ENCODE data around the gene SNRNP48.

The SNRNP48 gene

DNA sequence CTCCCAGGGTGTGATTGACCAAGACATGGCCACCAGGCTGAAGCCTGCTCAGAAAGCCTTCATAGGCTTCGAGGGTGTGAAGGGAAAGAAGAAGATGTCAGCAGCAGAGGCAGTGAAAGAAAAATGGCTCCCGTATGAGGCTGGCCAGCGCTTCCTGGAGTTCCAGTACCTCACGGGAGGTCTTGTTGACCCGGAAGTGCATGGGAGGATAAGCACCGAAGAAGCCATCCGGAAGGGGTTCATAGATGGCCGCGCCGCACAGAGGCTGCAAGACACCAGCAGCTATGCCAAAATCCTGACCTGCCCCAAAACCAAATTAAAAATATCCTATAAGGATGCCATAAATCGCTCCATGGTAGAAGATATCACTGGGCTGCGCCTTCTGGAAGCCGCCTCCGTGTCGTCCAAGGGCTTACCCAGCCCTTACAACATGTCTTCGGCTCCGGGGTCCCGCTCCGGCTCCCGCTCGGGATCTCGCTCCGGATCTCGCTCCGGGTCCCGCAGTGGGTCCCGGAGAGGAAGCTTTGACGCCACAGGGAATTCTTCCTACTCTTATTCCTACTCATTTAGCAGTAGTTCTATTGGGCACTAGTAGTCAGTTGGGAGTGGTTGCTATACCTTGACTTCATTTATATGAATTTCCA lies 4.6 kb upstream of the SNRNP48 start:
- Histone ChIP-seq H3K27me3 (ENCODE audit: control insufficient read depth, insufficient read depth, low read length) (no peaks in the 10 kb centered on the region), H3K36me3 (ENCODE audit: control insufficient read depth, insufficient read depth, low read length) (peaks cover 13% of the 10 kb centered on the region), H3K4me1 (ENCODE audit: control insufficient read depth, insufficient read depth, low read length) (peaks cover 12% of the 10 kb centered on the region)

DNA sequence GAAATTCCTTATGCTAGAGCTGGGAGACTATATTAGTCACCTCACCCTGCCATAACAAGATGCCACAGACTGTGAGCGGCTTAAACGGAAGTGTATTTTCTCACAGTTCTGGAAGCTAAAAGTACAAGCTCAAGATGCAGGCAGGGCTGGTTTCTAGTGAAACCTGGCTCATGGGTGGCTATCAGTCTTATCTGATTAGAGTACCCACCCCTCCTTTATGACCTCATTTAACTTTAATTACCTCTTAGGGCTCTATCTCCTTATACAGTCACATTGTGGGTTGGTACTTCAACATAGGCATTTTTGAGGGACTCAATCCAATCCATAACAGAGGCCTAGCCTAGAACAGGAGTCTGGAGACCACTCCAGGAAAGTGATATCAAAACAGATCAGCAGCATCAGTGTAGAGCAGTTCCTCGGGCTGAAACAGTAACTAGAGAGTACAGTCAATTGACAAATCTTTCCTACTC lies 2.3 kb upstream of the SNRNP48 start:
- Histone ChIP-seq H3K4me1 (ENCODE audit: control insufficient read depth, insufficient read depth, low read length) (peaks cover 23% of the 10 kb centered on the region), H3K4me3 (ENCODE audit: low read length) (no peak overlapping the region), H3K9ac (ENCODE audit: low read length) (no peak overlapping the region), H3K36me3 (ENCODE audit: control insufficient read depth, insufficient read depth, low read length) (peaks cover 13% of the 10 kb centered on the region), H3K27me3 (ENCODE audit: control insufficient read depth, insufficient read depth, low read length) (no peaks in the 10 kb centered on the region), H3K9me3 (ENCODE audit: control insufficient read depth, low read length) (no peaks in the 10 kb centered on the region)

More for the DNA sequence above, 4.6 kb upstream of the SNRNP48 start:
- no peak overlapping the region for H3K9ac ChIP-seq (ENCODE audit: low read length)
- no peaks in the 10 kb centered on the region for H3K9me3 ChIP-seq (ENCODE audit: control insufficient read depth, low read length)
- H3K4me3 ChIP-seq (ENCODE audit: low read length): no peak overlapping the region

DNA sequence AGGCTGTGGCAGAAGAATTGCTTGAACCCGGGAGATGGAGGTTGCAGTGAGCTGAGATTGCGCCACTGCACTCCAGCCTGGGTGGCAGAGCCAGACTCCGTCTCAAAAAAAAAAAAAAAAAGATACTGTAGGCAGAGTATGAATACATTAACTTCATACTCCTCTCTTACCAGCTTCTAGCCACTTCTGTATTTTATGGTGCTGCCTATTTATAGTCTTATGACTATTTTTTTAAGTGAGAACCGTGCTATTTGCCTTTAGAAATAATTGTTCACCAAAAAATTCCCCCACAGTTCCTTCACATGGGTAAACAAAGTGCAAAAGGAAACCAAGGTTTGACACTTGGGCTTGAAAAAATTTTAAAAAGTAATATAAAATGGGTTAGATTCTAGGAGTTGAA lies 1.5 kb upstream of the SNRNP48 start:
- Histone ChIP-seq H3K9me3 (ENCODE audit: control insufficient read depth, low read length) (no peaks in the 10 kb centered on the region), H3K36me3 (ENCODE audit: control insufficient read depth, insufficient read depth, low read length) (peaks cover 5% of the 10 kb centered on the region), H3K9ac (ENCODE audit: low read length) (no peak overlapping the region), H3K27me3 (ENCODE audit: control insufficient read depth, insufficient read depth, low read length) (no peaks in the 10 kb centered on the region), H3K4me3 (ENCODE audit: low read length) (no peak overlapping the region), H3K4me1 (ENCODE audit: control insufficient read depth, insufficient read depth, low read length) (peaks cover 25% of the 10 kb centered on the region)

DNA sequence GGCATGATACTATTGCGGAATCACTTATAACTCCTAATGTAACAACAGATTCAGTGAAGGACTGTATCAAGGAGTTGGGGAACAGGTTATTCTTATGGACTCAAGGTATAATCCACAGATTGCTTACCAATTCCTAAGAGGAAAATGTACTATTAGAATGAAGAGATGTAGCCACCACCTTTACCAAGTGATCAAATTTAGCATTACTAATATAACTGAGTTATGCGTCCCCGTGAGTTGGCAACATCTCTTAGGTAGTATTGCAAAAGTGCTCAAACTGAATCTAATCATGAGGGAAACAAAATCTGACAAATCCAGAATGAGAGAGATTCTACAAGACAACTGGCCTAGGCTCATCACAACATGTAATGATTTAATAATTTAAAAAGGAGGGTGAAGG lies 777 bp upstream of the SNRNP48 start:
- no peaks in the 10 kb centered on the region for H3K36me3 ChIP-seq (ENCODE audit: control insufficient read depth, insufficient read depth, low read length)
- peaks cover 25% of the 10 kb centered on the region for H3K4me1 ChIP-seq (ENCODE audit: control insufficient read depth, insufficient read depth, low read length)
- no peak overlapping the region for H3K9ac ChIP-seq (ENCODE audit: low read length)
- no peaks in the 10 kb centered on the region for H3K9me3 ChIP-seq (ENCODE audit: control insufficient read depth, low read length)
- H3K27me3 ChIP-seq (ENCODE audit: control insufficient read depth, insufficient read depth, low read length): no peaks in the 10 kb centered on the region
- H3K4me3 ChIP-seq (ENCODE audit: low read length): no peak overlapping the region

DNA sequence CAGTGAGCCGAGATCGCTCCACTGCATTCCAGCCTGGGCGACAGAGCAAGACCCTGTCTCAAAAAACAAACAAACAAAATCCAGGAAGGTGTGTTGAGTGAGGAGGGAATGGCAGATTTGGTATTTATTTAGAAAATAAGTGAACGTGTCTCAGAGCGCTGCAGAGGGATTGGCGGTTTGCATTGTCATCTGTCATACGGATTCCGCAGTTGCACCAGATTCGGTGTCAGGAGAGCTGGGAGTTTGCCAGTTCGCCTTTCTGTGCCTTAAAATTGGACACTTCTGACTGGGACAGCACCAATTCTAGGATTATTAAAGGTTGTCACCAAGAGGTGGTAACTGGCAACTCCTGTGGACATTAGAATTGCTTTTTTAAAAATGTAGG lies 912 bp downstream of the SNRNP48 start:
- H3K27me3 ChIP-seq (ENCODE audit: control insufficient read depth, insufficient read depth, low read length): no peaks in the 10 kb centered on the region
- H3K4me3 ChIP-seq (ENCODE audit: low read length): peak overlapping the region; percentile 39
- peaks cover 25% of the 10 kb centered on the region for H3K4me1 ChIP-seq (ENCODE audit: control insufficient read depth, insufficient read depth, low read length)
- H3K36me3 ChIP-seq (ENCODE audit: control insufficient read depth, insufficient read depth, low read length): no peaks in the 10 kb centered on the region
- H3K9me3 ChIP-seq (ENCODE audit: control insufficient read depth, low read length): no peaks in the 10 kb centered on the region
- peak overlapping the region; percentile 67 for H3K9ac ChIP-seq (ENCODE audit: low read length)

DNA sequence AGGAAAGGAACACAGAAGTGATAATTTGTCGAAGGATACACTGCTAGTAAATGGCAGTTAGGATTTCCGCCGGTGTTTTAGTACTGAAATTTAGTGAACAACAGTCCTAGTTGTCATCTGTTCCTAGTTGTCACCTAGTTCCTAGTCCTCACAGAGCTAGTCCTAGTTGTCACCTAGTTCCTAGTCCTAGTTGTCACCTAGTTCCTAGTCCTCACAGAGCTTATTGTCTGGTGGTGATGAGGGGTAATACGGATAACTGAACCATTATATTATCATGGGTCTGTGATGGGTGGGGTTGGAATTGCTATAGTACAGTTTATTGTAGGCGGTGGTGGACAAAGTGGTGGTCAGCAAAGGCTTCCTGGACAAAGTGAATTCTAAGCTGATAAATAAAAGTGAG lies 1.8 kb downstream of the SNRNP48 start:
- Histone ChIP-seq H3K36me3 (ENCODE audit: control insufficient read depth, insufficient read depth, low read length) (no peaks in the 10 kb centered on the region), H3K27me3 (ENCODE audit: control insufficient read depth, insufficient read depth, low read length) (no peaks in the 10 kb centered on the region), H3K9ac (ENCODE audit: low read length) (no peak overlapping the region), H3K4me3 (ENCODE audit: low read length) (no peak overlapping the region), H3K4me1 (ENCODE audit: control insufficient read depth, insufficient read depth, low read length) (peaks cover 25% of the 10 kb centered on the region), H3K9me3 (ENCODE audit: control insufficient read depth, low read length) (no peaks in the 10 kb centered on the region)

DNA sequence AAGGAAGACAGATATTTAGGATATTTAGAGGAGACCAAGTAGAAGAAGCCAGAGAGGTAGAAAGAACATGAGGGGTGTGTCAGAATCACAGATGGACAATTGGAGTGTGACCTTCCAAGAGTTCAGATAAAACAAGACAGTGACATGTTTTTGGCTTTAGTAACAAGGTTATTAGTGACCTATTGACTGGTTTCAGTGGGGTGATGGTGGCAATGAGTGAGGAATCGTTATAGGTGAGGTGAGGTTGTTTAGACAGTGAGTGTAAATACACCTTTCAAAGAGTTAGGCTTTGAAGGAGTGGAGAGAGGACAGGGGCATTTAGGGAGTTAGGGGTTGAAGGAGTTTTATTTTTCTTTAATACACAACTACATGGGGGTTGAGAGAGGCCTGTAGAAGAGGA lies 3.2 kb downstream of the SNRNP48 start:
- no peaks in the 10 kb centered on the region for H3K27me3 ChIP-seq (ENCODE audit: control insufficient read depth, insufficient read depth, low read length)
- H3K4me3 ChIP-seq (ENCODE audit: low read length): no peak overlapping the region
- no peak overlapping the region for H3K9ac ChIP-seq (ENCODE audit: low read length)
- H3K9me3 ChIP-seq (ENCODE audit: control insufficient read depth, low read length): no peaks in the 10 kb centered on the region
- peaks cover 12% of the 10 kb centered on the region for H3K4me1 ChIP-seq (ENCODE audit: control insufficient read depth, insufficient read depth, low read length)
- no peaks in the 10 kb centered on the region for H3K36me3 ChIP-seq (ENCODE audit: control insufficient read depth, insufficient read depth, low read length)

DNA sequence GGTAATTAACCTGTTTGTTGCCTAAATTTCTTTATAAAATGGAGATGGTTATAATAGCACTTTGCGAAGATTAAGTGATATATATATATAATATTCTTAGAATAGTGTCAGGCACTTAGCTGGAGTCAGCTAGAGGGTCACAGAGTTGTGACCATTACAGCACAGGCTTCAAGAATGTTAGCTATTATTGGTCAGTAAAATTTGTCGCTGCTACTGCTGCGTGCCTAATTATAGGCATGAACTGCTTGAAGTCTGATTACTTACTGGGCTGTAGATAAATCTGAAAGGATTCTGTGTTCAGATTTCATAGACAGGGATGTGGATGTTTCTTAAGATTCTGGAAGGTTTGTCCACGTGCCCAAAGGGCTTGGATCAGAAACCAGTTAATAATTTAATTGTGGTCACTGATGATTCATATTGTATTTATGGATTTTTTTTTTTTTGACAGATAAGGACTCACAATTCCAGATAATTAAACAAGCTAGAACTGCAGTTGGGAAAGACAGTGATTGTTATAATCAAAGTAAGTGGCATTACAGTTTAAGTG lies 4.7 kb downstream of the SNRNP48 start:
- no peaks in the 10 kb centered on the region for H3K9me3 ChIP-seq (ENCODE audit: control insufficient read depth, low read length)
- H3K36me3 ChIP-seq (ENCODE audit: control insufficient read depth, insufficient read depth, low read length): no peaks in the 10 kb centered on the region
- no peak overlapping the region for H3K4me3 ChIP-seq (ENCODE audit: low read length)
- peaks cover 12% of the 10 kb centered on the region for H3K4me1 ChIP-seq (ENCODE audit: control insufficient read depth, insufficient read depth, low read length)
- H3K27me3 ChIP-seq (ENCODE audit: control insufficient read depth, insufficient read depth, low read length): no peaks in the 10 kb centered on the region
- H3K9ac ChIP-seq (ENCODE audit: low read length): no peak overlapping the region

DNA sequence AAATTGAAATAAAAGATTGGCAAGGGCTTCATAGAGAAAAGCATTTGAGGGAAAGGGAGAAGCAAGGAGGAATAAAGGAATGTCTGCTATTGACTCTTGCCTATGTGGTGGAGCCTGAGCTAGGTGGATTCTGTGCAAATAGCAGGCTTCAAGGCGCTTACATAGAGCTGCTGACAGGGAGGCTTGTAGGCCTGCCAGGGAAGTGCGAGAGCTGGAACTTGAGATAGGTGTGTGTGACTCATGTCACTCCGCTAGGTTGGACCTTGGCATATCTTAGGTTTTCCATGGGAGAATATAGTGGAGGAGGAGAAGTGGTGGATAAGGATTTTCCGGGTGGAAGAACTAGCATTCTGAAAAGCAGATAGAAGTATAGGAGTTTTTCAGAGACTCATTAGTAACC lies 14.0 kb downstream of the SNRNP48 start:
- Histone ChIP-seq H3K4me3 (ENCODE audit: low read length) (no peak overlapping the region), H3K27me3 (ENCODE audit: control insufficient read depth, insufficient read depth, low read length) (no peaks in the 10 kb centered on the region), H3K36me3 (ENCODE audit: control insufficient read depth, insufficient read depth, low read length) (peaks cover 8% of the 10 kb centered on the region), H3K9ac (ENCODE audit: low read length) (no peak overlapping the region), H3K4me1 (ENCODE audit: control insufficient read depth, insufficient read depth, low read length) (peaks cover 10% of the 10 kb centered on the region), H3K9me3 (ENCODE audit: control insufficient read depth, low read length) (no peaks in the 10 kb centered on the region)

DNA sequence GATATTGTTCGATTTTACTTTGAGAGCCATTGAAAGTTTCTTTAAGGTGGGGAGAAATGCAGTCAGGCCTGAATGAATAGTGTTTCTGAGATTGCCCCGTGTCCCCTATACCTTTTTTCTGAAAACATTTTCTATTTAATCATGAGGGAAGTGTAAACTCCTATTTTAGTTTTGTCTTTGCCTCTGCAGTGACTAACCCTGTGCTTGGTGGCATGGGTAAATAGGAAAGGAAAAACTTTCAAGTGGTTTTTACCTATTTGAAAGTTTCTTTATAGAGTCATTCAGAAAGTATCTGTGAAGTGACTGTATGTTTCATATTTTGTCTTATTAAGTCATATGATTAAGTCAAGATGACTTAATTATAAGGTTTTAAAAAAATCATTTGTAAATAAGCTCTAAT lies 14.5 kb downstream of the SNRNP48 start:
- Histone ChIP-seq H3K36me3 (ENCODE audit: control insufficient read depth, insufficient read depth, low read length) (peaks cover 8% of the 10 kb centered on the region), H3K9ac (ENCODE audit: low read length) (no peak overlapping the region), H3K27me3 (ENCODE audit: control insufficient read depth, insufficient read depth, low read length) (no peaks in the 10 kb centered on the region), H3K9me3 (ENCODE audit: control insufficient read depth, low read length) (no peaks in the 10 kb centered on the region), H3K4me3 (ENCODE audit: low read length) (no peak overlapping the region), H3K4me1 (ENCODE audit: control insufficient read depth, insufficient read depth, low read length) (peaks cover 10% of the 10 kb centered on the region)

DNA sequence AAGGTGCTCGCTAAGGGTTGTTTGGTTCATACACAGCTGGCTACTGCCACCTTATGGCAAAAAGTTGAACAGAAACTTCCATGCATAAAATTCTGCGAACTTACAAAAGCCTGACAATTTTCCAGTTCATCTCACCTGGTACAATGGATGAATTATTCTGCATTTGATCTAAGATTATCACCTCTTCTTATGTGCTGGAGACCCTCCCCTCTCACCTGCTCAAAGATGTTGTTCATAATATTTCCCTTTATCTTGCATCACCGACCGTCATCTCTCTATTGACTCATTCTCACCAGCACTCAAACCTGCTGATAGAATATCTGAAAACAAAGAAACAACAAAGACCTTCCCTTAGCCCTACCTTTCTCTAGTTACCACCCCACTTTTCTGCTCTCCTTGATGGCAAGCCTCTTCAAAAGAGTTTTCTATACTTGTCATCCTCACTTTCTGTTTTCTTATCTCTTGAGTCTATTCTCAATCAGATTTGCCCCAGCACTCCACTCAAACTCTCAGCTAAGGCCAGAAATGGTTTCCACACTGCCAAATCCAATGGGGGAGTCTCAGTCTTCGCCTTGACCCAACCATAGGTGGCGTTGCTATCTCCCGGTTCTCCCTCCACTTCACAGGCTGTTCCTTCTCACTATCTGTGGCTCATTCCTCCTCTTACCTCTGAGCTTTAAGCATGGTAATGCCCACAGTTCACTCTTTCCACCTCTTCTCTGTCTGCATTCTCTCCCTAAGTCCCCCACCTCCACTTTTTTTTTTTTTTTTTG lies 25.8 kb downstream of the SNRNP48 start:
- H3K27me3 ChIP-seq (ENCODE audit: control insufficient read depth, insufficient read depth, low read length): no peaks in the 10 kb centered on the region
- no peak overlapping the region for H3K9ac ChIP-seq (ENCODE audit: low read length)
- H3K36me3 ChIP-seq (ENCODE audit: control insufficient read depth, insufficient read depth, low read length): no peaks in the 10 kb centered on the region
- no peak overlapping the region for H3K4me3 ChIP-seq (ENCODE audit: low read length)
- no peaks in the 10 kb centered on the region for H3K9me3 ChIP-seq (ENCODE audit: control insufficient read depth, low read length)
- H3K4me1 ChIP-seq (ENCODE audit: control insufficient read depth, insufficient read depth, low read length): peaks cover 6% of the 10 kb centered on the region

All from mucosa of stomach (tissue), 1 donor.